Mucosa of descending colon (tissue), 3 donors: ENCODE results near the gene ATP2B3. TPM values are rescaled to one million over a fixed set of nuclear protein-coding genes. Genes with fewer than 3 reads are reported as not detected.

Experiments
- ATAC-seq: fragments of 200-7000 bp; cut with Tn5 transposase; one replicate; pipeline ENCODE4 v1.9.1; 2020; ENCODE audit warnings: mild to moderate bottlenecking, moderate library complexity
- DNase-seq, 3 donors: peaks; one replicate each; pipeline ENCODE4 v3.0.0-alpha.2; 2020
- H3K36me3 ChIP-seq: fragments of 200-600 bp; one replicate; pipeline ENCODE4 v1.8.0; 2021; ENCODE audit warnings: low read depth, mild to moderate bottlenecking
- H3K4me1 ChIP-seq: fragments of 200-600 bp; one replicate; pipeline ENCODE4 v1.8.0; 2021; ENCODE audit warnings: low read depth, mild to moderate bottlenecking
- H3K4me3 ChIP-seq: fragments of 200-600 bp; one replicate; pipeline ENCODE4 v1.8.0; 2021; ENCODE audit warnings: mild to moderate bottlenecking
- H3K9me3 ChIP-seq: fragments of 200-600 bp; one replicate; pipeline ENCODE4 v1.8.0; 2021; ENCODE audit warnings: mild to moderate bottlenecking
- intact Hi-C, 2 donors: fragments of 100-400 bp; cut with DNase I in 1 of 2; cut with micrococcal nuclease in 1 of 2; formaldehyde crosslinking; loops; one replicate each; pipeline versions ENCODE4 v1.11.0 to v1.11.1; 2022; cut with DNase I, micrococcal nuclease
- total RNA-seq, 3 donors: library from RNA; stranded (reverse); fragmentation: NEBNext Ultra II Directional in 2 of 3; extraction: Animal tissue kit (Norgen Biotek cat#: 25700) in 2 of 3; gene quantifications; one replicate each; pipeline versions ENCODE4 v1.2.1 to v1.2.4, GENCODE V29; 2021 to 2023
- TF ChIP-seq, protein P1 (sequence below): fragments of 200-600 bp; IDR thresholded peaks from one replicate; pipeline ENCODE4 v1.8.0; 2022; ENCODE audit warnings: antibody characterized with exemption, mild to moderate bottlenecking
- donor health status: DM: no; HTN: no; CAD: no; lungs with moderate emphysema.
- donor health status: DM: no; HTN: no; CAD: no.
- donor health status: DM: no; HTN: yes; CAD: no.

Gene ATP2B3
- total RNA-seq, 3 donors from 2014 or later, result 0.07 to 1.1 TPM; not detected in 1

DNA sequence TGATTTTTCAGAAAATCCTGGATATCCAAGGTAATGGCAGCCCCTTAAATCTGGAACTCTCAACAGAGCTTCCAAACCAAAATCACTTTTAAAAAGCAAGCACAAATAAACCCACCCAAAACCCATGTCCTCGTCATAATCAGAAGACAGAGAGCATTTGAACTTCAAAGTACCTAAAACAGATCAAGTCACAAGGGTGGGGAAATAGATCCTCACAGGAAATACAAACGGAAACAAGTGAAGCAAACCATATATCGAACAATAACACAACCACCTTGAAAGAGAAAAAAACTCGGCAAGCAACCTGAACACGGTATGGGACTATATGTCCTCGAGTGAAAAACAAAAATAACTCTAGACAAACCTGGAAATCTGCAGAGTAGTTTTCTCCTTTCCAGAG is 97.4 kb downstream of the ATP2B3 start:
- H3K4me1 ChIP-seq, result no peaks in the 10 kb centered on the region
- no peaks in the 10 kb centered on the region for H3K36me3 ChIP-seq
- intact Hi-C loops, result no loop called here
- no peak overlapping the region for H3K4me3 ChIP-seq
- TF ChIP-seq, protein P1, sequence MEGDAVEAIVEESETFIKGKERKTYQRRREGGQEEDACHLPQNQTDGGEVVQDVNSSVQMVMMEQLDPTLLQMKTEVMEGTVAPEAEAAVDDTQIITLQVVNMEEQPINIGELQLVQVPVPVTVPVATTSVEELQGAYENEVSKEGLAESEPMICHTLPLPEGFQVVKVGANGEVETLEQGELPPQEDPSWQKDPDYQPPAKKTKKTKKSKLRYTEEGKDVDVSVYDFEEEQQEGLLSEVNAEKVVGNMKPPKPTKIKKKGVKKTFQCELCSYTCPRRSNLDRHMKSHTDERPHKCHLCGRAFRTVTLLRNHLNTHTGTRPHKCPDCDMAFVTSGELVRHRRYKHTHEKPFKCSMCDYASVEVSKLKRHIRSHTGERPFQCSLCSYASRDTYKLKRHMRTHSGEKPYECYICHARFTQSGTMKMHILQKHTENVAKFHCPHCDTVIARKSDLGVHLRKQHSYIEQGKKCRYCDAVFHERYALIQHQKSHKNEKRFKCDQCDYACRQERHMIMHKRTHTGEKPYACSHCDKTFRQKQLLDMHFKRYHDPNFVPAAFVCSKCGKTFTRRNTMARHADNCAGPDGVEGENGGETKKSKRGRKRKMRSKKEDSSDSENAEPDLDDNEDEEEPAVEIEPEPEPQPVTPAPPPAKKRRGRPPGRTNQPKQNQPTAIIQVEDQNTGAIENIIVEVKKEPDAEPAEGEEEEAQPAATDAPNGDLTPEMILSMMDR, result no peak
- DNase-seq (no peak), ATAC-seq (no peak)
- no peaks in the 10 kb centered on the region for H3K9me3 ChIP-seq

DNA sequence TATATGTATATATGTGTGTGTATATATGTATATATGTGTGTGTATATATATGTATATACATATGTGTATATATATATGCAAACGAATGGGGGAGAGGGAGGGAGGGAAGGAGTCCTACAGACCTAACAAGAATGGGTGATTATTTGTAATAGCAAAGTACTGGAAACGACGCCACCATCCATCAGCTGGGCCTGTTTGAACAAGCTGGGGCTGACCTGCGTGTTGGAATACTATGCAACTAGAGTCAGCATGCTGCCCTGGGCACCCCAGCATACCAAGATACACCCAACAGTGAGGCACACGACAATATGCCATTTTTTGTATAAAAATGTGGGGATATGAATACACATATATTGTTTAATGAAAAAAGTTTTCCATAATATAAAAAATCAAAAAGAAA is 103.1 kb downstream of the ATP2B3 start:
- Histone ChIP-seq H3K36me3 (no peaks in the 10 kb centered on the region), H3K9me3 (no peaks in the 10 kb centered on the region), H3K4me3 (no peak overlapping the region), H3K4me1 (no peaks in the 10 kb centered on the region)
- intact Hi-C loops, result no loop called here
- no peak for DNase-seq
- TF ChIP-seq, protein P1, result no peak
- no peak for ATAC-seq

- no peak for ATAC-seq
- DNase-seq, result no peak
- TF ChIP-seq, protein P1, result no peak
- H3K36me3 ChIP-seq, result no peaks in the 10 kb centered on the region
- intact Hi-C loops, result no loop called here
- no peak overlapping the region for H3K4me3 ChIP-seq
- H3K4me1 ChIP-seq, result no peaks in the 10 kb centered on the region
- no peaks in the 10 kb centered on the region for H3K9me3 ChIP-seq
Measured at GRCh38 chrX:153621949-153622598, 104.6 kb downstream of the ATP2B3 start.

DNA sequence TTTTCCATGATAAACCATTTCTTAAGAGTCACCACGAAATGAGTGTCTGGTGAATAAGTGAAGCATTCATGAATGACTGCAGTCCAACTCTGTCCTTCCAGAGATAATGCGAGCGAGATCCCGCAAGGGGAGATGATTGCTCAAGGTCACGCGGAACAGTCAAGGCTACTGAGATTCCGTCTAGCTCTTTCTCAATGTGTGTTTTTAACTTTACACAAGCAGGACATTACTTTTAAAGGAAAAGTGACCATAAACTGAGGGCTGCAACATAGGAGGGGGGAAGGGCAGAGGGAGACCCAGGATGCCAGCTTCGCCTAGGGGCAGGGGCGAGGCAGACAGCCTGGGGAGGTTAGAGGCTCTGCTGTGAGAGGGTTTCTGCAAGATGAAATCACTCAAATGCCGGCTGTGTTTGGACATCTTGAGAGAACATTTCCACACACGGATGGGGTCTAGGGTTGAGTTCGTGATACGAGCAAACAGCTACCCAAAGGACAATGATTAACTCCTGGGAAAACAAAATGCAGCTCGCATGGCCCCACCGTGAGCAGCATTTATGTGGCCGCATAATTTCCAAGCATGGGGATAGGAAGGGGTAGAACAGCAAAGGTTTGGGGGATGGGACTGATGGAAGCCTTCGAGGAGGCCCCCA is 105.3 kb downstream of the ATP2B3 start:
- H3K4me3 ChIP-seq, result no peak overlapping the region
- H3K36me3 ChIP-seq, result no peaks in the 10 kb centered on the region
- DNase-seq, result no peak
- no peak for ATAC-seq
- intact Hi-C loops, result no loop called here
- no peaks in the 10 kb centered on the region for H3K9me3 ChIP-seq
- TF ChIP-seq, protein P1, result no peak
- H3K4me1 ChIP-seq, result no peaks in the 10 kb centered on the region

DNA sequence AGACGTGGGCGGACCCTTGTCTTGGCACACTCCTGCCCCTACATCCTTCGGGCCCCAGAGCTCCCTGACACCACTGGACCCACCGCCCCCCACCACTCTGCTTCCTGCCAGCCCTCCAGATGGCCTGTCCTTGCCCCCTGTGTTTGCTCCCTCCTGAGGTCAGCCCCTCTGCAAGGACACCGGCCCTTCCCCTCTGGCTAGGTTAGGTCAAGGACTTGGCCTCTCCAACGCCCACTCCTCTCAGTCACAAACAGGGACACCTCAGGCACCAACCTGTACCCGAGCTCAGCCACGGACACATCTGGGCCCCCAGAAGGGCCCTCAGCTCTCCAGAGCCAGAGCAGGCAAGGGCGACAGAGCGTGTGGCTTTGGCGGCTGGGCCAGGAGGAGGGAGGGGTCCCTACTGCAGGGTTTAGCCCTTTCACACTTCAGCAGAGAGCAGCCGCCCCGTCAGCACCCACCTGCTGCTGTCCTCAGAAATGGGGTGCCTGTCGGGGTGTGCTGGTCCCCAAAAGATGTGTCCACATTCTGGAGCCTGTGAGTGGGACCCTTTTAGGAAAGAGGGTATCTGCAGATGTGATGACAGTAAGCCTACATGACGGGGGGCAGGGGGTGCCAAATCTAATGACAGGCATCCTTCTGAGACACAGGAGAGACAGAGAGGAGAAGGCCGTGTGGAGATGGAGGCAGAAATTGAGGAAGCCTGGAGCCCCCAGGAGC is 106.0 kb downstream of the ATP2B3 start:
- TF ChIP-seq, protein P1, result no peak
- no peaks in the 10 kb centered on the region for H3K9me3 ChIP-seq
- H3K4me3 ChIP-seq, result no peak overlapping the region
- peak in 1 of 3 donors; percentile 25 for DNase-seq
- no peak for ATAC-seq
- H3K36me3 ChIP-seq, result no peaks in the 10 kb centered on the region
- H3K4me1 ChIP-seq, result no peaks in the 10 kb centered on the region
- intact Hi-C loops, result no loop called here
